GM18526 (cell line): ENCODE results near the gene OTUD7B.

Experiments
- POLR2A ChIP-seq: IDR thresholded peaks from 3 replicates; pipeline ENCODE4 v1.6.1; 2011; ENCODE audit not compliant: insufficient read length; ENCODE audit errors: extremely low read depth

The OTUD7B gene

GRCh38 chr1:149978547-149979023 is 31.9 kb downstream of the OTUD7B start:
- no peak for TF ChIP-seq POLR2A

- no peak for TF ChIP-seq POLR2A
These were observed 33.2 kb downstream of the OTUD7B start for GRCh38 chr1:149977345-149977744.

GRCh38 chr1:149972547-149972946 is 38.0 kb downstream of the OTUD7B start:
- no peak for TF ChIP-seq POLR2A

GRCh38 chr1:149967646-149968045 is 42.9 kb downstream of the OTUD7B start:
- no peak for TF ChIP-seq POLR2A

- no peak for TF ChIP-seq POLR2A
These were observed 43.5 kb downstream of the OTUD7B start for GRCh38 chr1:149967041-149967440.

DNA sequence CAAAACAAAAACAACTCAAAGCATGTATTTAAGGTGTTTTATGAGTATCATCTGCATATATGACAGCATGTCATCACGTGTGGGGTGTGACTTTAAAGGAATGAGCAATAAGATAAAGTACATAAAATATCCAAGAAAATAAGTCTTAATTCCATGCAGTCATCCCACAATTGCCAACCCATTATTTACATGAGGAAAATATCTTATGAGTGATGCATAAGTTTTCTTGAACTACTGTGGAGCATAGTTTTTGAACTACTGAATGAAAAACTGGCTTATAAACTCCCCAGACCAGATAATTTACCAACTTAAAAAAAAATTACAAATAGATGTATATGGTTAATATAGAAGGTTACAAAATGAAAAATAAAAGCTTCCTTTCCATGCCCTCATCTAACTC is 44.1 kb downstream of the OTUD7B start:
- no peak for TF ChIP-seq POLR2A

DNA sequence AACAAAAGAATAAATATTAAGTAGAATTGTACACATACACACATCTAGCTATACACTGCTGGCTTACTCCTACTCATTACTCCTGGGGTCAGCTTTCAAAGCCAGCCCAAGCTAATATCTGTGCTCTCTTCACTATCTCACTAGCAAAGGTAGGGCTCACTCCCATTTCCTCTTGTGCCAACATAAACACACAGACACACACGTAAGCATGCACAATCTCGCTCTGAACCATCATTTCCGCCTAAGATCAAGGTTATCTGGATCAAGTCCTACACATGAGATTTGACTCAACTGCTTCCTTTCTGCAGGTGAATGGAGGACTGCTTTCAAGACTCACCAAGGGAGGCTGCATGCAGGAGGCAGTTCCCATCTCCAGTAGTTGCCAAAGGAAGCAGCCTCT is 45.1 kb downstream of the OTUD7B start:
- no peak for TF ChIP-seq POLR2A

DNA sequence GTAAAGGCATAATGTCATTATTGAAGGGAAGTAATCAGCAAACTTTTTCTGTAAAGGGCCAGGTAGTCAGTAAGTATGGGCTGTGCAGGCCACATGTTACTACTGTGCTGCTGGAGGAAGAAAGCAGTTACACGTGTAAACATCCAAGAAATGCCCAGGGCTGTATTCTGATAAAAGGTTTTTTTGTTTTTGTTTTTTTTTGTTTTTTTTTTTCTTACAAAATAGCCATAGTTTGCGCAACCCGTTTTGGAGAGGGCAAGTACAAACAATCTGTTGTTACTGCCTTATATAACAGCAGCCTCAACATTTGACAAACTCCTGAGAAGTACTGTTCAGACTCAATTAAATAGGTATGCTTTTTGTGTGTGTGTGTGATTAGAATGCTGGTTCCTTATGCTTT is 47.2 kb downstream of the OTUD7B start:
- no peak for TF ChIP-seq POLR2A

- no peak for TF ChIP-seq POLR2A
These were observed 47.8 kb downstream of the OTUD7B start for GRCh38 chr1:149962736-149963135.

GRCh38 chr1:149962039-149962647 is 48.4 kb downstream of the OTUD7B start:
- TF ChIP-seq POLR2A, result no peak

DNA sequence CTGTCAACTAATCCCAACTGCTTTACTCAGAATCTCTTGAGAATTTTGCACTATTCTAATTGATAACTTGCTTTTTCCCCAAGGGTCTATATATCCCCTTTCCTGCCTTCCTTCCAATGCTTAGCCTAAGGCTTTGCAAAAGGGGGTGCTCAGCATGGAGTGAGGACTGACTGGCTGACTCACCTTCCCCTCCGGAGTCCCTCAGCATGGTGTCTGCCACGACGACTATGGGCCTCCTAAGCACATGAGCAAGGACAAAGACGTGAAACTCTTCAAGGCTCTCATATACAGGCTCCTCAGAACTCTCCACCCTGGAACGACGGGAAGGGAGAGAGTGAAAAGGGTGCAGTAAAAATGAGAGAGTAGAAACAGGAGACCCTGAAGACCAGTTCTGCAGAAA is 60.6 kb downstream of the OTUD7B start:
- TF ChIP-seq POLR2A, result no peak

DNA sequence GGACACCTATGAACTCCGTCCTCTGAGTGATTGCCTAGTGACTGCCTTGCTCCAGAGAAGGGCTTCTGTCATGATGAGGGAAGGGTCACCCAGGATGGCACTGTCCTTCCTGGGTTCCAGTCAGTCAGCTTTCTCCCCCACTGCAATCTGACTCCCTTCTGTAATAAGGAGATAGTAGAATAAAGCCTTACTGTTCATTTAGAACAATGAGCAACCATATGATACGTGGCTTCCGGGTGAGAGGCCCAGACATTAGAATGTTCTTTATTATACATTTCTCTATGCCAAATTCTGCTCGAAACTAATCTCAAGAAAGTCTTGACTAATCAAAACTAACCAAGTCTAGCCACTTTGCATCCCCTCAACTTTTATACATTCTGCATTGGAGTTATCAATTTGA is 65.3 kb downstream of the OTUD7B start:
- no peak for TF ChIP-seq POLR2A

DNA sequence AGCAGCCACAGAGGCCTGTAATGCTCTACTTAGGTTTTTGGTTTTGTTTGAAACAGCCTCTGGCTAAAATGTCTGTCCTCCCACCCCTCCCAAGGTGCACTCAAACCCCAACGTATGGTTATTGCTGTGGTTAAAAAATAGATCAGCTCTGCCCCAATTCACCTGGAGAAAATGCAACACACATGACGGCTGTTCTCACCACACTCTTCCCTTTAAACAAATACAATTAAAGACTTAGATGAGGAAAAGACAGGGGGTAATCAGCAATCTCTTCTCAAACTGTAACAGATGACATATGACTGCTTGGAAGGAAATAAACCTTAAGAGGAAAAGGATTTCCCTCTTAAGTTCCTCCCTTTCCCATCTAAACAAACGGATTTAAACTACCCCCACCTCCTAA is 67.6 kb downstream of the OTUD7B start:
- TF ChIP-seq POLR2A, result no peak

DNA sequence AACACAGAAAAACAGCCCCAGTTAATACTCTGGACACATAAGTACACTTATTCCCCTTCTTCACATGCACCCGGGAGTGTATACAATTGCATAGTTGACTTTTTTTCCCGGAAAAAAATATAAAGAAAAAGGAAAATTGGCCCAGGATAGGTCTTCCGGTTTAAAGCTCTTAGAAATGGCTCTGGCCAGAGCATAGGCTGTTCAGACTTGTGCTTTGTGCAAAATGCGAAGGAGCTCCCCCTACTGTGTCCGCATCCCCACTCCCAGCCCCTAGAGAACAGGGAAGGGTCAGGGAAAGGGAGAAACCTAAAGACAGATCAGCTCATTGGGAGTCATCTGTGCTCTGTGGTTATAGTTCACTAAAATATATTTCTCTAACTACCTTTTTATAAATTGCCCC is 68.3 kb downstream of the OTUD7B start:
- TF ChIP-seq POLR2A, result no peak

DNA sequence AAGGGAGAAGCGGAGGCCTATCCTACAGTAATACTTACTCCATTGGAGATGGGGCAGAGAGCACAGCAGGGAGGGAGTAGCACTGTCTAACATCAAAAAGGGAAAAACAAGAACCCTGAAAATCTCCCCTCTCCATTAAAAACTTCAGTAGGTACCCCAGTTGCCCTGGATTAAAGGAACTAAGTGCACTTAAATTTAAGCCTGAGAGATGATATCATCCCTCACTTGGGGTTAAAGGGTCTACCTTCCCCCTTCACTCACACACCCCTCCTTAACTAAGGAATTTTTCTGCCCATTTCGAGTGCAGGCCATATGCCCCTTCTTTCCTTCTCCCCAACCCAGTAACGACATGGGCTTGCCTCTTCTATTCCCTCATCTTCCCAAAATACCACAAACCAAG is 70.1 kb downstream of the OTUD7B start:
- no peak for TF ChIP-seq POLR2A

DNA sequence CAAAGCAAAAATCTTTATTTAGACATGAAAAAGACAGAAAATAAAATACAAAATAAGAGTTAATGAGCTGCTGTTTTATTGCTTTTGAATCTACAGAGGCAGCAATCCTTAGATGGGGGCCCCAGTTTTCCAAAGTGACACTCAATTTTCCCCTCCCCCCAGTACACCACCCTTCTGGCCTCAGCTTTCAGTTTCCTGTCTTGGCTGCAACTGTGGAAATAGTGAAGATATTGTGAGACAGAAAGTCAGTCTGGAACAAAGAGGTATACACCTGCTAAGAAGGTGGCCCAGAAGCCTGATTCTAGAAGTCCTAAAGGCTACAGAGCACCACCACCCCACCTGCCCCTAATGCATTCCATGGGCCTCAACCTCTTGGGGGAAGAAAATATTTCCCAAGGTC is 72.8 kb downstream of the OTUD7B start:
- no peak for TF ChIP-seq POLR2A

GRCh38 chr1:149936992-149937705 is 73.4 kb downstream of the OTUD7B start:
- TF ChIP-seq POLR2A, result no peak
